Motor neuron (in vitro differentiated cells): ENCODE results near the gene COL12A1. TPM values are rescaled to one million over a fixed set of nuclear protein-coding genes. Genes with fewer than 3 reads are reported as not detected.
A peak's percentile ranks its signal among the peaks of the same experiment; 100 is the strongest.

ENCODE experiments used
- ATAC-seq, 8 experiments: fragments of 200-7000 bp; cut with Tn5 transposase; replicated peaks in 6 of 8; 2 replicates each; pipeline ENCODE4 v1.8.0; 2021; ENCODE audit warnings: mild to moderate bottlenecking in 8 of 8, moderate library complexity in 8 of 8
- H3K27ac ChIP-seq, 2 donors: fragments of 250-450 bp; sonication (Bioruptor Pico); 2 replicates each; pipeline ENCODE4 v1.9.0; 2021; ENCODE audit warnings: antibody characterized with exemption in 2 of 2, mild to moderate bottlenecking in 2 of 2, moderate library complexity in 1 of 2
- H3K4me1 ChIP-seq, 2 donors: fragments of 250-450 bp; sonication (Bioruptor Pico); replicated peaks in 1 of 2; 2 replicates each; pipeline ENCODE4 v1.6.1; 2021; ENCODE audit warnings: antibody characterized with exemption in 2 of 2, mild to moderate bottlenecking in 2 of 2, moderate library complexity in 1 of 2
- H3K4me3 ChIP-seq, 5 donors: fragments of 250-450 bp; sonication (Bioruptor Pico); 2 replicates each; pipeline ENCODE4 v1.9.0; 2021; ENCODE audit warnings: antibody characterized with exemption in 5 of 5, mild to moderate bottlenecking in 5 of 5, moderate library complexity in 4 of 5
- WGBS, 10 experiments: fragments of 450-650 bp; shearing (Covaris generic); methylation state at CpG; one replicate each; pipeline ENCODE4 v1.0.0; 2022; 5-methylcytosine and 5-hydroxymethylcytosine counted together
- in situ Hi-C, 9 experiments: fragments of 400-800 bp; cut with MboI; loops; one replicate each; pipeline ENCODE4 v1.15.0; 2021; ENCODE audit warnings: low sequenced_read_pairs in 9 of 9, low pct_unique_long_range_greater_than_20kb in 2 of 9; ENCODE audit not compliant: unreplicated experiment in 9 of 9
- total RNA-seq, 8 experiments: library from RNA; unstranded; fragments of 300-600 nt; gene quantifications; 2 replicates each; pipeline versions ENCODE4 v1.2.3 to v1.2.4, GENCODE V29; 2022

The COL12A1 gene
- total RNA-seq, 8 experiments from 2014 or later = 0.16 to 114 (median 9.0) TPM

DNA sequence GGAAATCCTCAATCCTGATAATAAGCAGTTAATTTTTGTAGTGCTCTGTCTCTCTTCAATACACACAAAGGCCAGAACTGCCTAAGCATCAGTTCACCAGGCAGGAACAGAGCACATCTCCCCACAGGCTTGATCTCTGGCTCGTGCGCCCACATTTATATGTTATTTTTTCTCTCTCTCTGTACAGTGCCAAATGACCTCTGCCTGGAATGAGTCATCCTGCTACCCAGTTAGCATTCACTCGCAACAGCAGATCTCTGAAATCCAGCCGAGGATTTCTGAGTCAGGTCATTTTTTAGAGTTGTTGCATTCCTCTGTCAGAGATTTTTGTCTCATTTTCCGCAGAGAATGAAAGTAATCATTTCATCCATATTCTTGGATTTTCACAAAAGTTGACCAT lies 107.1 kb downstream of the COL12A1 start:
- in situ Hi-C loops = no loop called here
- peak; percentile 41 to 100 (median 100) for ATAC-seq
- WGBS, 10 experiments = 0 to 64% (median 34%) methylated on average over 1 to 5 of the region's 5 CpGs; no CpG with 5 or more reads in 2 of the 10 experiments
- Histone ChIP-seq H3K4me3 (no peak overlapping the region), H3K27ac (peak overlapping the region in 1 of 2 donors; percentile 19), H3K4me1 (peaks cover 0 to 3% of the 10 kb centered on the region in 2 donors)

GRCh38 chr6:75096966-75097365 lies 108.9 kb downstream of the COL12A1 start:
- H3K27ac ChIP-seq = no peak overlapping the region
- in situ Hi-C loops = no loop called here
- H3K4me1 ChIP-seq = no peaks in the 10 kb centered on the region
- H3K4me3 ChIP-seq = no peak overlapping the region
- WGBS, 10 experiments = 57 to 90% (median 73%) methylated on average over 2 to 4 of the region's 4 CpGs; no CpG with 5 or more reads in 2 of the 10 experiments
- no peak for ATAC-seq

GRCh38 chr6:75094614-75095200 lies 111.1 kb downstream of the COL12A1 start:
- no peaks in the 10 kb centered on the region for H3K4me1 ChIP-seq
- ATAC-seq = no peak
- WGBS, 10 experiments = 13 to 92% (median 78%) methylated on average over 2 to 5 of the region's 5 CpGs
- H3K27ac ChIP-seq = no peak overlapping the region
- H3K4me3 ChIP-seq = no peak overlapping the region
- in situ Hi-C loops = no loop called here

- Histone ChIP-seq H3K4me3 (no peak overlapping the region), H3K4me1 (no peaks in the 10 kb centered on the region), H3K27ac (no peak overlapping the region)
- WGBS, 10 experiments = 26 to 97% (median 83%) methylated on average over 1 to 3 of the region's 4 CpGs; no CpG with 5 or more reads in 1 of the 10 experiments
- no peak for ATAC-seq
- in situ Hi-C loops = no loop called here
Observed at GRCh38 chr6:75091467-75092190, 114.2 kb downstream of the COL12A1 start.

DNA sequence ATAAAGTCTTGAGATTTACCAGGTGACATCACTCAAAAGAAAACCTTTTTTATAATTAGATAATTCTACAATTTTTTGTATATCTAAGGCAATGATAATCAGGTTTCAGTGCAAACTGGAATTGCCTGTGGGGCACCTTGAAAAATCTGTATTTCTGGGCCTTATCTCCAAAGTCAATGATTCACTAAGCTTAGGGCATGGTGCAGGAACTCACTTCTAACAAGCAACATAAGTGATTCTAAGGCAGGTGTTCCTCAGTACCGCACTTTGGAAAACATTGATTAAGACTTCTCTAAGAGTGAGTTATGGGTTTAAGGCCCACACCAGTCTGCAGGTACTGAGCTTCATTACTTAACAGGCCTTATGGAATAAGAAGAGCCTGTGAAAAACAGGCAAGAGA lies 115.3 kb downstream of the COL12A1 start:
- no peak for ATAC-seq
- 67 to 100% (median 95%) methylated on average over 1 of the region's 1 CpG; no CpG with 5 or more reads in 4 of the 10 experiments for WGBS, 10 experiments
- H3K4me1 ChIP-seq = no peaks in the 10 kb centered on the region
- no peak overlapping the region for H3K27ac ChIP-seq
- in situ Hi-C loops = no loop called here
- H3K4me3 ChIP-seq = no peak overlapping the region

GRCh38 chr6:75089921-75090320 lies 115.9 kb downstream of the COL12A1 start:
- Histone ChIP-seq H3K4me1 (no peaks in the 10 kb centered on the region), H3K27ac (no peak overlapping the region), H3K4me3 (no peak overlapping the region)
- in situ Hi-C loops = no loop called here
- no peak for ATAC-seq
- 33 to 91% (median 80%) methylated on average over 1 to 8 of the region's 8 CpGs; no CpG with 5 or more reads in 3 of the 10 experiments for WGBS, 10 experiments

DNA sequence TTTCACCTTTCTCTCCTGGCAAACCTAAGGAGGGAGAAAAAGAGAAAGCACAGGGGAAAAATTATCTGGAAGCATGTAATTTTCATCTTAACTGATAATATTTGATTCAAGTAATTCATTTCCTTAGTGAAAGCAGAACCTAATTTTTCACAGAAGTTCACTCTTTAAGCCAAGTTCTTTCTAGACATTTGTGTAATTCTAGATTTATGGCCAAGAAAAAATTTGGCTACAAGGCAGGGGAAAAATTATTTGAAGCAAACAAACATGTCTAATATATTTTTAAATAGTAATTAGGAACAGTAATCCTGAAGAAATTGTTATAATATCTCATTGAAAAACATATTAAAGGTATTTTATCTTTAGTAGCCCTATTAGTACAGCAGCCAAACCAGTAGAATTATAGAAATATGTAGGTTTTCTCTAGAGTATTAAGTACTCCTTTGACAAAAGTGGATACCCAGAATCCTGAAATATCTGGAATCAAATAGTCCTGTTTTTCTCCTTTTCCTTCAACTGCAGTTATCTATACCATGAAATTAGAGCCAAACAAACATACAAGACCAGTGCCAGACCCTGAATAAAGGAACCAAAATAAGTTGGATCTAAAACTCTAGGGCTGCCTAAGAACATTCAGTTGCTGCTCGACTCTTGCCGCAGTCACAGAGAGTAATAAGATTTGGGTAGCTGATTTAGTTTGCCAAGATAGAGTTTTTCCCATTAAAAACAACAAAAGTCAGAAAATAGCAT lies 116.5 kb downstream of the COL12A1 start:
- WGBS, 10 experiments = 49 to 100% (median 97%) methylated on average over 2 of the region's 2 CpGs; no CpG with 5 or more reads in 2 of the 10 experiments

DNA sequence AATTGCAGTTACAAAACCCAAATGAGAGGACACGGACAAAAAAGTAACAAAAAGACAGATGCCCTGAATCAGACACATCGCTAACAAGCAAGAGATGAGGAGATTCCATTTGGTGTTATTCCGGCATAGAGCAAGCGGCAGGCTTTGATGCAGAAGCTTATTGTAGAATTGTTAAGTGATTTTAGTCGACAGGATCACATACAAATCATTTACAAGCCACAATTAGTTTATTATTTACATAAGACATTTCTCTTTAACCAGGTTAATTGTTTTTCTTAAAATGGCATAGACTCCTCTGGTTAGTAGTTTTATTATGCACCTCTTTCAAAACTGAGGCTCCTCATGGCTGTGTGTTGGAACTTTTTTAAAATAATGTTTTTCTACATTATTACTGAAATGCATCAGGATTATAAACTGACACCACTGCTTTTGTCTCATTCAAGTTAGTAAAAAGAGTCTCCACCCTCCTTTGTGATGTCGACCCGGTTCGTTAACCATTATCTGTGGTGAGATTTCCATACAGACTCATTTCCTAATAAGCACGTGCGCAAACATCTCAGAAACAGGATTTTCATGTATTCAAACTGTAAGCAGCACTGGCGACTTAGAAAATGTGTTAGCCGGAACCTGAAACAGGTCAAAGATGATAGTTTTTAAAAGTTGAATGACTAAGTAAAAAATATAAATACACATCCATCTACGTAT lies 119.8 kb downstream of the COL12A1 start:
- H3K27ac ChIP-seq = no peak overlapping the region
- ATAC-seq = no peak
- 64 to 94% (median 84%) methylated on average over 2 to 13 of the region's 13 CpGs for WGBS, 10 experiments
- H3K4me1 ChIP-seq = no peaks in the 10 kb centered on the region
- H3K4me3 ChIP-seq = no peak overlapping the region
- in situ Hi-C loops = no loop called here

More for the DNA sequence above, 116.5 kb downstream of the COL12A1 start:
- Histone ChIP-seq H3K27ac (no peak overlapping the region), H3K4me1 (no peaks in the 10 kb centered on the region), H3K4me3 (no peak overlapping the region)
- ATAC-seq = no peak
- in situ Hi-C loops = no loop called here

DNA sequence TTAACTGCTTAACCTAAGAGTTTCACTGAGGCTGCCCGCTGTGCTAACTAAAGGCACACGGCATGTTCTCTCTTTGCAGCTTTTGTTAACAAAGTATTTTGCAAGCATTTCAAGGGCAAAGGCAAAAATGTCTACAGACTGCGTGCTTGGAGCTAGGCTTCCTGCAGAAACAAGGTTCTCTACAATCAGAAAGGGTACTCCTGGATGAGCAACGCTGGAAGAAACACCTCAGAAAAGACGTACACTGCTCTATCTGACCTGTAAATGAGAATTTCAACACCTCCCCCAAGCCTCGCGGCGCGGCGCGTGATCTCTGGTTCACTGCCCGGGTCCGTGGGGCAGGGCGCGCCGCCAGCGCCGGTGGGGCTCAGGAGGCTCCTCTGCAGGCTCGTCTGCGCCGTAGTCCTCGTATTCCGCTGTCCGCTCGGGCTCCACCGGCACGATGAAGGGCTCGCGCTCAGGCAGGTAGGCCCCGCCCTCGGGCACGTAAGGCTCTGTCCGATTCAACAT lies 120.9 kb downstream of the COL12A1 start:
- H3K27ac ChIP-seq = no peak overlapping the region
- ATAC-seq = peak in 2 of 8 experiments; percentile 57 to 87
- in situ Hi-C loops = no loop called here
- H3K4me1 ChIP-seq = no peaks in the 10 kb centered on the region
- WGBS, 10 experiments = 15 to 96% (median 86%) methylated on average over 1 to 19 of the region's 33 CpGs
- peak overlapping the region in 2 of 5 donors; percentile 29 to 38 for H3K4me3 ChIP-seq

- no peak overlapping the region for H3K27ac ChIP-seq
- no peak overlapping the region for H3K4me3 ChIP-seq
- 64 to 100% (median 88%) methylated on average over 2 to 4 of the region's 4 CpGs; no CpG with 5 or more reads in 1 of the 10 experiments for WGBS, 10 experiments
- no peaks in the 10 kb centered on the region for H3K4me1 ChIP-seq
- in situ Hi-C loops = no loop called here
- ATAC-seq = no peak
Observed at GRCh38 chr6:75084018-75084417, 121.8 kb downstream of the COL12A1 start.

DNA sequence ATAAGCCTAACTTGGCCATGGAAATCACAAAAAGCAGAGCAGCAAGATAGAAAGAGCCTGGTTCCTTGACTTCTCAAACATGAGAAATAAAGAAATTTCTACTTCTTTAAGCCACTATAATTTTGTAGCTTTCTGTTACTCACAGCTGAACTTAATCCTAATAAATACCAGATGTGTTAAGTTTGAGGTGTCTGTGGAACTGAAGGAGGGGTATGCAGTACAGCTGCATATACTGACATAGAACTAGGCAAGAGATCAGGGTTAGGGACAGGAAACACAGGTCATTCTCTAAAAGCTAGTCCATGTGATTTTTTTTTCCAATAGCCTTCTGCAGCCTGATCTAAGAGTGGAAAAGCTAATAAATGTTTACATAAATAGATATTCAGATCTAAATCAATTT lies 123.9 kb downstream of the COL12A1 start:
- in situ Hi-C loops = no loop called here
- ATAC-seq = no peak
- no peak overlapping the region for H3K27ac ChIP-seq
- no peaks in the 10 kb centered on the region for H3K4me1 ChIP-seq
- H3K4me3 ChIP-seq = no peak overlapping the region

DNA sequence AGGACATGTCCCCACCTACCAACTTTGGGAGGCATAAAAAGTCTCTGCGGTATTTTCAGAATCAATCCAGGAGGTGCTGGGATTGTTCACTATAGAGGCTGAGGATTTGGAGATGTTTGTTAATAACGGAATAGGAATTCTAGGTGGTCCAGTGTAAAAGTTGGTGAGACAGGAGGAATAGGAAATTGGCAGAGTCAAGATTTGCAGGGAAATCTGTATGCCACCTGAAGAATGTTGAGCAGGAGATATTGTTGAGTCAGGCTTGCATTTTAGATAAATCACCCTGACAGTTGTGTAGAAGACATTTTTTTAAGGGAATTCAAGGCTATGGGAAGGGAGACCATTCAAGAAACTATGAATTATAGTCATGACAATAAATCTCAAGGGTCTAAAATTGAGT lies 124.8 kb downstream of the COL12A1 start:
- 62 to 100% (median 94%) methylated on average over 1 to 2 of the region's 2 CpGs; no CpG with 5 or more reads in 1 of the 10 experiments for WGBS, 10 experiments
- in situ Hi-C loops = no loop called here
- Histone ChIP-seq H3K4me3 (no peak overlapping the region), H3K4me1 (no peaks in the 10 kb centered on the region), H3K27ac (no peak overlapping the region)
- ATAC-seq = no peak
